Measurements from ENCODE around the gene ARHGAP27. TPM values are rescaled to one million over a fixed set of nuclear protein-coding genes. Genes with fewer than 3 reads are reported as not detected.

ARHGAP27 gene
- total and polyA plus RNA-seq, 2 of the 13 experiments (the other 11 are each of a cell fraction or from before 2014, with no cell fraction given): 15.5 to 18.9 TPM

- TF ChIP-seq, protein P1, sequence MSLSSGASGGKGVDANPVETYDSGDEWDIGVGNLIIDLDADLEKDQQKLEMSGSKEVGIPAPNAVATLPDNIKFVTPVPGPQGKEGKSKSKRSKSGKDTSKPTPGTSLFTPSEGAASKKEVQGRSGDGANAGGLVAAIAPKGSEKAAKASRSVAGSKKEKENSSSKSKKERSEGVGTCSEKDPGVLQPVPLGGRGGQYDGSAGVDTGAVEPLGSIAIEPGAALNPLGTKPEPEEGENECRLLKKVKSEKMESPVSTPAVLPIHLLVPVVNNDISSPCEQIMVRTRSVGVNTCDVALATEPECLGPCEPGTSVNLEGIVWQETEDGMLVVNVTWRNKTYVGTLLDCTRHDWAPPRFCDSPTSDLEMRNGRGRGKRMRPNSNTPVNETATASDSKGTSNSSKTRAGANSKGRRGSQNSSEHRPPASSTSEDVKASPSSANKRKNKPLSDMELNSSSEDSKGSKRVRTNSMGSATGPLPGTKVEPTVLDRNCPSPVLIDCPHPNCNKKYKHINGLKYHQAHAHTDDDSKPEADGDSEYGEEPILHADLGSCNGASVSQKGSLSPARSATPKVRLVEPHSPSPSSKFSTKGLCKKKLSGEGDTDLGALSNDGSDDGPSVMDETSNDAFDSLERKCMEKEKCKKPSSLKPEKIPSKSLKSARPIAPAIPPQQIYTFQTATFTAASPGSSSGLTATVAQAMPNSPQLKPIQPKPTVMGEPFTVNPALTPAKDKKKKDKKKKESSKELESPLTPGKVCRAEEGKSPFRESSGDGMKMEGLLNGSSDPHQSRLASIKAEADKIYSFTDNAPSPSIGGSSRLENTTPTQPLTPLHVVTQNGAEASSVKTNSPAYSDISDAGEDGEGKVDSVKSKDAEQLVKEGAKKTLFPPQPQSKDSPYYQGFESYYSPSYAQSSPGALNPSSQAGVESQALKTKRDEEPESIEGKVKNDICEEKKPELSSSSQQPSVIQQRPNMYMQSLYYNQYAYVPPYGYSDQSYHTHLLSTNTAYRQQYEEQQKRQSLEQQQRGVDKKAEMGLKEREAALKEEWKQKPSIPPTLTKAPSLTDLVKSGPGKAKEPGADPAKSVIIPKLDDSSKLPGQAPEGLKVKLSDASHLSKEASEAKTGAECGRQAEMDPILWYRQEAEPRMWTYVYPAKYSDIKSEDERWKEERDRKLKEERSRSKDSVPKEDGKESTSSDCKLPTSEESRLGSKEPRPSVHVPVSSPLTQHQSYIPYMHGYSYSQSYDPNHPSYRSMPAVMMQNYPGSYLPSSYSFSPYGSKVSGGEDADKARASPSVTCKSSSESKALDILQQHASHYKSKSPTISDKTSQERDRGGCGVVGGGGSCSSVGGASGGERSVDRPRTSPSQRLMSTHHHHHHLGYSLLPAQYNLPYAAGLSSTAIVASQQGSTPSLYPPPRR (CRISPR knock-in tag; IDR thresholded peaks at IDR 0.05; ENCODE audit: borderline replicate concordance): no peak
- TF ChIP-seq ZNF30 (CRISPR knock-in tag; IDR thresholded peaks at IDR 0.05) (no peak), ZNF274 (CRISPR knock-in tag; IDR thresholded peaks at IDR 0.05) (no peak; the same call in 1 of the 2 replicates), MTF2 (CRISPR knock-in tag; IDR thresholded peaks at IDR 0.05; ENCODE audit: borderline replicate concordance) (0 out of 2 replicates have a peak, but pooled peaks have one; percentile 43), ZNF816 (CRISPR knock-in tag; IDR thresholded peaks at IDR 0.05; ENCODE audit: borderline replicate concordance) (no peak), NR2C2 (CRISPR knock-in tag; IDR thresholded peaks at IDR 0.05; ENCODE audit: borderline replicate concordance) (no peak), ZNF841 (CRISPR knock-in tag; IDR thresholded peaks at IDR 0.05; ENCODE audit: borderline replicate concordance) (no peak), GABPA (IDR thresholded peaks at IDR 0.05; ENCODE audit: low read depth, low read length) (no peak), GABPA (CRISPR knock-in tag; IDR thresholded peaks at IDR 0.05; ENCODE audit: low read depth) (no peak; the same call in none of the 2 replicates), NFIB (CRISPR knock-in tag; IDR thresholded peaks at IDR 0.05; ENCODE audit: borderline replicate concordance) (no peak), NONO (IDR thresholded peaks at IDR 0.05) (no peak), NONO (CRISPR knock-in tag; conservative IDR thresholded peaks at IDR 0.05) (peak; percentile 55; the same call in 1 of the 2 replicates), RBM39 (IDR thresholded peaks at IDR 0.05; ENCODE audit: low read depth, low read length, poor library complexity, severe bottlenecking) (no peak), ZMYM2 (CRISPR knock-in tag; IDR thresholded peaks at IDR 0.05) (no peak), ZNF7 (CRISPR knock-in tag; IDR thresholded peaks at IDR 0.05) (no peak), ZNF768 (CRISPR knock-in tag; IDR thresholded peaks at IDR 0.05) (no peak), ZBTB7B (CRISPR knock-in tag; IDR thresholded peaks at IDR 0.05) (peak; percentile 75), ZZZ3 (CRISPR knock-in tag; IDR thresholded peaks at IDR 0.05; ENCODE audit: borderline replicate concordance) (no peak)
- TF ChIP-seq, protein P2, sequence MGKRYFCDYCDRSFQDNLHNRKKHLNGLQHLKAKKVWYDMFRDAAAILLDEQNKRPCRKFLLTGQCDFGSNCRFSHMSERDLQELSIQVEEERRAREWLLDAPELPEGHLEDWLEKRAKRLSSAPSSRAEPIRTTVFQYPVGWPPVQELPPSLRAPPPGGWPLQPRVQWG (CRISPR knock-in tag; IDR thresholded peaks at IDR 0.05; ENCODE audit: borderline replicate concordance, low read depth): no peak
Observed at GRCh38 chr17:45425125-45425983, 7.3 kb downstream of the ARHGAP27 start (continued).

Measured in HepG2 (cell line).